Naive thymus-derived CD4-positive, alpha-beta T cell (primary cell): ENCODE results near the gene DNAJB13. TPM values are rescaled to one million over a fixed set of nuclear protein-coding genes. Genes with fewer than 3 reads are reported as not detected.

Source experiments
- ATAC-seq: fragments of 150-1000 bp; cut with Tn5 transposase; 2 replicates; pipeline ENCODE4 v1.10.0; 2021; ENCODE audit warnings: mild to moderate bottlenecking, moderate library complexity
- CTCF ChIA-PET: fragments of 350-600 bp; sonication (Branson Sonifier 250); formaldehyde crosslinking; loops from one replicate; lab custom pipeline; 2021; ENCODE audit warnings: antibody characterized with exemption; lab: Charles Lee
- POLR2A ChIA-PET: fragments of 350-600 bp; sonication (Branson Sonifier 250); formaldehyde crosslinking; loops from one replicate; lab custom pipeline; 2021; ENCODE audit warnings: antibody characterized with exemption, inconsistent platforms; lab: Charles Lee
- DNase-seq, 9 donors: peaks; one replicate each; pipeline versions ENCODE4 v3.0.0 to v3.0.0-alpha.2; 2020 to 2022; ENCODE audit warnings: mixed read lengths in 1 of 9
- H3K27ac ChIP-seq: one replicate; pipeline ENCODE4 v1.7.0; 2013; ENCODE audit warnings: mild to moderate bottlenecking, low read depth, low read length, moderate library complexity
- H3K27me3 ChIP-seq, 2 donors: one replicate each; pipeline ENCODE4 v1.7.0; 2013; ENCODE audit warnings: low read length in 2 of 2, mild to moderate bottlenecking in 2 of 2, moderate library complexity in 2 of 2; ENCODE audit not compliant: control insufficient read depth in 2 of 2, insufficient read depth in 2 of 2
- H3K36me3 ChIP-seq, 3 experiments: 1 replicate in 2 of 3; 2 replicates in 1 of 3; pipeline ENCODE4 v1.7.0; 2013; ENCODE audit warnings: low read length in 3 of 3, mild to moderate bottlenecking in 3 of 3, moderate library complexity in 1 of 3; ENCODE audit not compliant: insufficient read depth in 3 of 3, control insufficient read depth in 2 of 3
- H3K4me1 ChIP-seq, 2 donors: one replicate each; pipeline ENCODE4 v1.7.0; 2013; ENCODE audit warnings: low read length in 2 of 2, mild to moderate bottlenecking in 2 of 2, moderate library complexity in 1 of 2; ENCODE audit not compliant: control insufficient read depth in 2 of 2, insufficient read depth in 2 of 2
- H3K4me3 ChIP-seq: 2 replicates; pipeline ENCODE4 v1.7.0; 2013; ENCODE audit warnings: mild to moderate bottlenecking, low read length
- H3K9me3 ChIP-seq, 3 experiments: 1 replicate in 2 of 3; 2 replicates in 1 of 3; pipeline ENCODE4 v1.7.0; 2013; ENCODE audit warnings: low read length in 3 of 3; ENCODE audit not compliant: control insufficient read depth in 2 of 3
- H3K27ac Mint-ChIP-seq, 9 donors: one replicate each; pipeline ENCODE4 v1.8.0; 2020 to 2022; ENCODE audit warnings: mixed read lengths in 9 of 9, mild to moderate bottlenecking in 8 of 9, moderate library complexity in 5 of 9, inconsistent platforms in 2 of 9
- H3K27me3 Mint-ChIP-seq, 5 donors: one replicate each; pipeline ENCODE4 v1.8.0; 2021 to 2022; ENCODE audit warnings: mixed read lengths in 5 of 5, mild to moderate bottlenecking in 1 of 5
- H3K36me3 Mint-ChIP-seq, 5 donors: one replicate each; pipeline ENCODE4 v1.8.0; 2020 to 2022; ENCODE audit warnings: mixed read lengths in 5 of 5, mild to moderate bottlenecking in 3 of 5, inconsistent platforms in 1 of 5
- H3K4me1 Mint-ChIP-seq, 7 donors: one replicate each; pipeline ENCODE4 v1.8.0; 2020 to 2022; ENCODE audit warnings: mixed read lengths in 7 of 7, mild to moderate bottlenecking in 3 of 7, inconsistent platforms in 1 of 7
- H3K4me3 Mint-ChIP-seq, 10 donors: one replicate each; pipeline ENCODE4 v1.8.0; 2020 to 2022; ENCODE audit warnings: mild to moderate bottlenecking in 10 of 10, mixed read lengths in 10 of 10, moderate library complexity in 6 of 10, inconsistent platforms in 2 of 10
- H3K9me3 Mint-ChIP-seq, 11 donors: one replicate each; pipeline ENCODE4 v1.8.0; 2020 to 2022; ENCODE audit warnings: mixed read lengths in 11 of 11, mild to moderate bottlenecking in 4 of 11, inconsistent platforms in 1 of 11, moderate library complexity in 1 of 11
- intact Hi-C, 2 donors: fragments of 100-400 bp; cut with micrococcal nuclease; formaldehyde crosslinking; loops; one replicate each; pipeline ENCODE4 v1.15.1; 2023
- polyA plus RNA-seq, 2 donors: library from polyadenylated mRNA; unstranded; fragments of 300-500 nt; fragmentation: Illumina TruSeq; gene quantifications; one replicate each; pipeline ENCODE4 v1.2.3, GENCODE V29; 2021
- total RNA-seq, 6 experiments: library from RNA in 5 of 6; stranded (reverse) in 5 of 6; gene quantifications; 1 replicate in 5 of 6; 2 replicates in 1 of 6; pipeline ENCODE4 v1.2.3 and lab custom pipeline; 2021 to 2026

DNAJB13 gene
- total and polyA plus RNA-seq, 7 experiments from 2014 or later, result 0.19 to 0.73 (median 0.44) TPM; not detected in 1

DNA sequence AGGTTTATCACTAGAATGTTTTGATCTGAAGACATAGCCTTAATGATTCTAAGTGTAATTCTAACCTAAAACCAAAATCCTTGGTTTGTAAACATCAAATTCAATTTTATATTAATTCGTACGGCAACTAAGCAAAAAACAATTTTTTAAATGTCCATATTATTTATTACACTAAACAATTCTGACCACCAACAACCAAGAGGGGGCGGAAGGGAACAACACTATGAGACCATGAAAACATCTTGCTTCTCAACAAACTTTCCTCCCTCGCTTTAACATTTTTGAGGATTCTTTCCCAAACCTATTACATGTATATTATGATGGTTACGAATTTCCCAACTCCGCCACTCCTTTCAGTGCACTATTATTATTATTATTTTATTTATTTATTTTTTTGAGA, 38.3 kb downstream of the DNAJB13 start:
- Histone ChIP-seq H3K9me3 (no peaks in the 10 kb centered on the region), H3K27me3 (no peaks in the 10 kb centered on the region), H3K27ac (no peak overlapping the region), H3K4me1 (peaks cover 3 to 20% of the 10 kb centered on the region in 2 donors), H3K36me3 (no peaks in the 10 kb centered on the region), H3K4me3 (no peak overlapping the region)
- Mint-ChIP-seq H3K27me3 (no peaks in the 10 kb centered on the region), H3K36me3 (no peaks in the 10 kb centered on the region), H3K9me3 (no peaks in the 10 kb centered on the region), H3K4me1 (peaks cover 11 to 56% (median 35%) of the 10 kb centered on the region in 7 donors), H3K4me3 (no peak overlapping the region), H3K27ac (no peak overlapping the region)
- CTCF ChIA-PET, result interaction anchor here (0.8 kb wide), 1 partner anchor 9 kb away, joined by 3 read pairs; no protein-coding TSS in a partner anchor
- POLR2A ChIA-PET, result interaction anchor here (31.1 kb wide), 1 partner anchor 14 kb away, joined by 1403 read pairs; the partner anchor contains the start of gene UCP2
- intact Hi-C loops, result loop anchor here in 1 of 2 donors (10.0 kb wide), 1 partner anchor 506 kb away; the partner anchor contains the start of gene LIPT2
- no peak for DNase-seq
- ATAC-seq, result no peak

DNA sequence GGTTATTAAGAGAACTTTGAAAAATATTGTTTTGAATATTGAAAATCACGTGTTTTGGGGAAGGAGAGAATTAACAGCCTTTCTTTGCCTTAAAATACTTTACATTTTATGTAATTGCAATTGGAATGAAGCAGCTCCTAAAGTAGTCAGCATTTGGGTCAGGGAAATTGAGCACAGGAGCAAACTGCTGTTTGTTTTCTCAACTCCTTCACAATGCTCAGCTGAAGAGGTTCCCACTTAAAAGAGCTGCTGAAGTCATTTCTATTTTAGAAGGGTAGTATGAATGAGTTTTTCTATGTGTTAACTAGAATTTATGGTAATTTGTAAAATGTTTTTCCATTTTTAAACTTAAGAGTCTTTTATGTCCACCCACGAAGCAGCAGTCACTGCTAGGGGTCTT, 39.9 kb downstream of the DNAJB13 start:
- ATAC-seq, result no peak
- DNase-seq, result no peak
- POLR2A ChIA-PET, result interaction anchor here (1.2 to 31.1 kb wide), 2 partner anchors 14 to 16 kb away, joined by 3 to 1403 read pairs; partner anchors contain the start of gene UCP2
- Histone ChIP-seq H3K27ac (no peak overlapping the region), H3K9me3 (no peaks in the 10 kb centered on the region), H3K36me3 (no peaks in the 10 kb centered on the region), H3K4me1 (peaks cover 17 to 27% of the 10 kb centered on the region in 2 donors), H3K4me3 (no peak overlapping the region), H3K27me3 (no peaks in the 10 kb centered on the region)
- CTCF ChIA-PET, result interaction anchor here (0.6 to 1.2 kb wide), 4 partner anchors 12 to 29 kb away, joined by 4 to 6 read pairs (median 4); no protein-coding TSS in a partner anchor
- Mint-ChIP-seq H3K27ac (peak overlapping the region in 8 of 9 donors; percentile 44 to 100 (median 96)), H3K27me3 (no peaks in the 10 kb centered on the region), H3K9me3 (no peaks in the 10 kb centered on the region), H3K4me1 (peaks cover 10 to 55% (median 40%) of the 10 kb centered on the region in 7 donors), H3K36me3 (no peaks in the 10 kb centered on the region), H3K4me3 (peak overlapping the region in 2 of 10 donors; percentile 14 to 42)
- intact Hi-C loops, result no loop called here

DNA sequence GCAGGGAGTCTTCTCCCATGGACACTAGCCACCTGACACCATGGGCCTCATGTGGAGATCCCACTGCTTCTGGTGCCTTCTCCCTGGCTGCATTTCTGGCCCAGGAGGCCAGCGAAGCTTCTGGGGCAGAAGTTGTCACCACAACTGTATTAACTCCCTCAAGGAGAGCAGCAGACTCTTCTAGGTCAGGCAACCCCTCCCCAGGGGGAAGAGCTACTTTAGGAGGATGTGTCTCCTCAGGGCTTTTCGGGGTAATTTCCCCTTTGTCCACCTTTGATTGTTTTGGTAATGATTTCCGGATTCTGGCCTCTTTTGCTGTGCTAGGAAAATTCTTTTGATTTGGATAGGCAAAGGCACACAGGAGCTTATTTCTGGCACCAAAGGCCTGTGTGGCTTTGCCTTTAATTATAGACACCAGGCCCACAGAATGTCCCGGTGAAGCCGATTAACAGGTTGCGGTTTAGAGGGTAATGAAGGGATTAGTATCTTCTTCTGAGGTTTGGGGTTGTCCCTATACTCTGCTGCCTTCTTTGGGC, 40.7 kb downstream of the DNAJB13 start:
- no peaks in the 10 kb centered on the region for H3K27me3 Mint-ChIP-seq
- H3K36me3 ChIP-seq, result no peaks in the 10 kb centered on the region
- H3K4me3 Mint-ChIP-seq, result peak overlapping the region in 1 of 10 donors; percentile 29
- peaks cover 25 to 35% of the 10 kb centered on the region in 2 donors for H3K4me1 ChIP-seq
- ChIA-PET CTCF (interaction anchor here (0.7 to 1.2 kb wide), 3 partner anchors 11 to 29 kb away, joined by 3 to 6 read pairs (median 4); no protein-coding TSS in a partner anchor), POLR2A (interaction anchor here (1.1 to 31.1 kb wide), 3 partner anchors 14 to 20 kb away, joined by 3 to 1403 read pairs (median 4); partner anchors contain the start of gene UCP2)
- intact Hi-C loops, result no loop called here
- no peaks in the 10 kb centered on the region for H3K27me3 ChIP-seq
- peak overlapping the region; percentile 25 for H3K27ac ChIP-seq
- no peak for ATAC-seq
- no peaks in the 10 kb centered on the region for H3K9me3 ChIP-seq
- H3K4me1 Mint-ChIP-seq, result peaks cover 11 to 63% (median 48%) of the 10 kb centered on the region in 7 donors
- peak overlapping the region; percentile 9 to 100 (median 95) for H3K27ac Mint-ChIP-seq
- no peaks in the 10 kb centered on the region for H3K9me3 Mint-ChIP-seq
- DNase-seq, result peak in 1 of 9 donors; percentile 17
- no peak overlapping the region for H3K4me3 ChIP-seq
- H3K36me3 Mint-ChIP-seq, result no peaks in the 10 kb centered on the region

DNA sequence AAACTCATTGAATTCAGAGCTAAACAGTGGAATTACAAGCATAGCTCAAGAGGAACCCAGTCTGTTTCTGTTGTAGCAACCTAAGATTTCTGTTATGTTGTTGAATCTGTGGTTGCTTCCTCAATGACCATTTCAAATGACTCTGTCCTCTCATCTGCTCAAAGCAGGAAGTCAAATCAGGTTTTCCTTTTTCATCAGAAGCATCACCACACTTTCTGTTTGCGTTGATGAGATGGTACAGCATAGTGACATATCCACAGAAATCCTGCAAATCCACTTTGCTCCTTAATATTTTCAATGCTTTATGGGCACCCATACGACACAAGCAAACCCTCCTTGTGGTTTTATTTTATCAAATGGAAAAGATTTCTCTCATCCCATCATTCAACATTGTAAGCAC, 44.4 kb downstream of the DNAJB13 start:
- DNase-seq, result peak in 8 of 9 donors; percentile 16 to 93 (median 90)
- Mint-ChIP-seq H3K4me1 (peaks cover 26 to 81% (median 71%) of the 10 kb centered on the region in 7 donors), H3K36me3 (peaks cover 0 to 10% (median 0%) of the 10 kb centered on the region in 5 donors), H3K27me3 (no peaks in the 10 kb centered on the region), H3K27ac (peak overlapping the region; percentile 93 to 100 (median 97)), H3K4me3 (peak overlapping the region; percentile 65 to 92 (median 80)), H3K9me3 (peaks cover 0 to 2% (median 0%) of the 10 kb centered on the region in 11 donors)
- H3K36me3 ChIP-seq, result no peaks in the 10 kb centered on the region
- H3K4me3 ChIP-seq, result peak overlapping the region; percentile 4
- ChIA-PET POLR2A (interaction anchor here (0.6 to 31.1 kb wide), 10 partner anchors 9 to 175 kb away, joined by 3 to 1403 read pairs (median 5); partner anchors contain the start of genes UCP2 and UCP3), CTCF (interaction anchor here (0.7 to 3.3 kb wide), 10 partner anchors 10 to 37 kb away, joined by 3 to 24 read pairs (median 6); partner anchors contain the start of gene UCP2)
- no peaks in the 10 kb centered on the region for H3K27me3 ChIP-seq
- peak overlapping the region; percentile 92 for H3K27ac ChIP-seq
- H3K9me3 ChIP-seq, result no peaks in the 10 kb centered on the region
- intact Hi-C loops, result loop anchor here (1.0 to 2.0 kb wide), 10 partner anchors 10 to 176 kb away; partner anchors contain the start of genes C2CD3 (in 1 of the 2) and PPME1 (in 1 of the 2)
- peaks cover 33 to 45% of the 10 kb centered on the region in 2 donors for H3K4me1 ChIP-seq
- peak; percentile 85 for ATAC-seq

DNA sequence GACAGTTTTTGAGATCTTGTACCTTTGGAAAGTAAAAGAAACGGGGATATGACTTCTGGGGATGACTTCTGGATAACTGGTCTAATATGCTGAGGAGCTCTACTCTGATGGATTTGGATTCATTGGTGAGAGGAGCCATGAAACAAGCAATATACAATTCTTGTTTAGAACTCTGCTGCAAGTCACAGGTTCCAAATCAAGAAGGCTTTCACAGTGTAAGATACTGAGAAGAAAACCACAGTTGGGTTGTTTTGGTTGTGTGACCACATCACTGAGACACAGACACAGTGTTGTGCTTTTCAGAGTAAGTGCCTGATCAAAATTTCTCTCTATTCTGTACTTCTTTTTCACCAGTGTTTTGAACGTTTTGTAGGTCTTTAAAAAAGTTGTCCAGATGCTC, 44.9 kb downstream of the DNAJB13 start:
- Mint-ChIP-seq H3K27ac (peak overlapping the region; percentile 93 to 100 (median 97)), H3K4me3 (peak overlapping the region; percentile 65 to 92 (median 80)), H3K9me3 (peaks cover 0 to 2% (median 0%) of the 10 kb centered on the region in 11 donors), H3K36me3 (peaks cover 0 to 15% (median 3%) of the 10 kb centered on the region in 5 donors), H3K4me1 (peaks cover 30 to 77% (median 68%) of the 10 kb centered on the region in 7 donors), H3K27me3 (no peaks in the 10 kb centered on the region)
- Histone ChIP-seq H3K9me3 (no peaks in the 10 kb centered on the region), H3K4me1 (peaks cover 33 to 45% of the 10 kb centered on the region in 2 donors), H3K4me3 (peak overlapping the region; percentile 4), H3K27me3 (no peaks in the 10 kb centered on the region), H3K27ac (peak overlapping the region; percentile 92), H3K36me3 (no peaks in the 10 kb centered on the region)
- intact Hi-C loops, result loop anchor here (1.0 to 2.0 kb wide), 10 partner anchors 10 to 176 kb away; partner anchors contain the start of genes C2CD3 (in 1 of the 2) and PPME1 (in 1 of the 2)
- ATAC-seq (peak; percentile 89), DNase-seq (peak in 8 of 9 donors; percentile 26 to 90 (median 84))
- POLR2A ChIA-PET, result interaction anchor here (0.6 to 31.1 kb wide), 9 partner anchors 9 to 42 kb away, joined by 3 to 1403 read pairs (median 5); partner anchors contain the start of genes UCP2 and UCP3
- CTCF ChIA-PET, result interaction anchor here (1.0 to 3.3 kb wide), 8 partner anchors 9 to 37 kb away, joined by 3 to 24 read pairs (median 8); partner anchors contain the start of gene UCP2

DNA sequence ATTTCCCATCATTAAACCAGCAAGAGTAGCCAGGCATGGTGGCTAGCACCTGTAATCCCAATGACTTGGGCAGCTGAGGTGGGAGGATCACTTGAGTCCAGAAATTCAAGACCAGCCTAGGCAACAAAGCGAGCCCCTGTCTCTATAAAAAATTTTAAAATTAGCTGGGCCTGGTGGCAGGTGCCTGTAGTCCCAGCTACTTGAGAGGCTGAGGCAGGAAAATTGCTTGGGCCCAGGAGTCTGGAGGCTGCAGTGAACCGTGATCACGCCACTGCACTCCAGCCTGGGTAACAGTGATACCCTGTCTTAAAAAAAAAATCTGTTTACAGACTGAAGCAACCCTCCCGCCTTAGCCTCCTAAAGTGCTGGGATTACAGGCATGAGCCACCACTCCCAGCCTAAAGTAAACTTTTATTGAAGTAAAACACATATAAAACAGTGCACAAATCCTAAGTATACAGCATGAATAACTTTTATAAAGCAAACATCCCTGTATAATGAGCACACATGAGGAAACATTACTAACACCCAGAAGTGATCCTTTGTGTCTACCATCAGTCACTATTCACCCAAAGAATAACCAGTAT, 45.4 kb downstream of the DNAJB13 start:
- peak overlapping the region; percentile 65 to 92 (median 80) for H3K4me3 Mint-ChIP-seq
- peaks cover 0 to 20% (median 8%) of the 10 kb centered on the region in 5 donors for H3K36me3 Mint-ChIP-seq
- Histone ChIP-seq H3K27ac (peak overlapping the region; percentile 92), H3K4me1 (peaks cover 33 to 45% of the 10 kb centered on the region in 2 donors), H3K4me3 (peak overlapping the region; percentile 4), H3K36me3 (no peaks in the 10 kb centered on the region), H3K9me3 (no peaks in the 10 kb centered on the region), H3K27me3 (no peaks in the 10 kb centered on the region)
- peak overlapping the region; percentile 93 to 100 (median 97) for H3K27ac Mint-ChIP-seq
- H3K27me3 Mint-ChIP-seq, result no peaks in the 10 kb centered on the region
- POLR2A ChIA-PET, result interaction anchor here (0.6 to 31.1 kb wide), 8 partner anchors 8 to 214 kb away, joined by 3 to 1403 read pairs (median 14); partner anchors contain the start of genes UCP2 and UCP3
- DNase-seq, result peak in 2 of 9 donors; percentile 14 to 21
- intact Hi-C loops, result no loop called here
- H3K4me1 Mint-ChIP-seq, result peaks cover 34 to 75% (median 68%) of the 10 kb centered on the region in 7 donors
- peaks cover 0 to 2% (median 0%) of the 10 kb centered on the region in 11 donors for H3K9me3 Mint-ChIP-seq
- CTCF ChIA-PET, result interaction anchor here (1.4 to 3.3 kb wide), 4 partner anchors 9 to 26 kb away, joined by 3 to 24 read pairs (median 13); partner anchors contain the start of gene UCP2
- peak; percentile 6 for ATAC-seq
